ENCODE measurements around the gene NOL4L. TPM values are rescaled to one million over a fixed set of nuclear protein-coding genes. Genes with fewer than 3 reads are reported as not detected.

The NOL4L gene
- total RNA-seq, 6 experiments from 2014 or later: 12.0 to 16.3 (median 13.2) TPM

DNA sequence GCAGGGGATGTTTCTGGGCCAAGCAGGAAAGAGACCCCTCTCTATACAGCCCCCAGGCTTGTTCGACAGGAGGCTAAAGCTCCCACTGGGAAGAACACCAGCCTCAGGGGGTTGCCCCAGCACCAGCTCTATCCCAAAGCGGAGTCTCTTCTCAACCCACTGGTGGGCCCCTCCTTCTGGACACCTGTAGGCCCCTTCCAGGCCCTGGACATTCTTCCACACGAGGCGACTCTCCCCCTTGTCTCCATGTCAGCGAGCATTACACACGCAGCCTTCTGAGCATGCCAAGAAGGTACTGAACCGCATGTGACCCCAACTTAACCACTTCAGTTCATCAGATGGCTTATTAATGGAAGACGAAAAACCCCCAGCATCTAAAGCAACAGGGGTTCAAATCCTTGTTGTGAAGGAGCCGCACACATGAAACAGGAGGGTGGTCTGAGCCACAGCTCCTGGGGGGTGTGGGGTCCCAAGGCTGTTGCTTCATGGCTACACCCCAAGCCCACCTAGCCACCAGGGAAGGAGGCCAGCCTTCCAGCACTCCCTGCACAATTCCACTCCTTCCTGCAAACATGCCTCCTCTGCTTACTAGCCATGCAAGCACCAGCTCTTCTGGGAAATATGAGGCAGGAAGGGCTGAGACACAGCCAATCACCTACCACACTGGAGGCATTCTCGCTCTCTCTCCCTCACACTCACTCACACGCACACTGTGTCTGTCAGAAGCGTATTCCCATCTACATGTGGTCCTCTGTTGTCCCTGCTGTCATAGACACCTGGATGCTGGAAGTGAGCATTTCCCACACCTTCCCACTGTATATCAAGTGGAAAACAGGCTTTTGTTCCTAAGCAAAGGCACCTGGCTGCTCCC, 104.5 kb downstream of the NOL4L start:
- DNase-seq: no peak
- peaks cover 2% of the 10 kb centered on the region; the same call in 1 of the 2 replicates for H3K27me3 Mint-ChIP-seq (ENCODE audit: insufficient read depth)
- H3K4me3 Mint-ChIP-seq: no peak overlapping the region
- peaks cover 50% of the 10 kb centered on the region for H3K4me1 Mint-ChIP-seq (ENCODE audit: low read depth)
- peak overlapping the region; percentile 32; the same call in 1 of the 2 replicates for H3K27ac Mint-ChIP-seq
- no peaks in the 10 kb centered on the region for H3K9me3 Mint-ChIP-seq
- H3K36me3 Mint-ChIP-seq (ENCODE audit: low read depth): no peaks in the 10 kb centered on the region
- TF ChIP-seq CTCF (IDR thresholded peaks at IDR 0.05): no peak

DNA sequence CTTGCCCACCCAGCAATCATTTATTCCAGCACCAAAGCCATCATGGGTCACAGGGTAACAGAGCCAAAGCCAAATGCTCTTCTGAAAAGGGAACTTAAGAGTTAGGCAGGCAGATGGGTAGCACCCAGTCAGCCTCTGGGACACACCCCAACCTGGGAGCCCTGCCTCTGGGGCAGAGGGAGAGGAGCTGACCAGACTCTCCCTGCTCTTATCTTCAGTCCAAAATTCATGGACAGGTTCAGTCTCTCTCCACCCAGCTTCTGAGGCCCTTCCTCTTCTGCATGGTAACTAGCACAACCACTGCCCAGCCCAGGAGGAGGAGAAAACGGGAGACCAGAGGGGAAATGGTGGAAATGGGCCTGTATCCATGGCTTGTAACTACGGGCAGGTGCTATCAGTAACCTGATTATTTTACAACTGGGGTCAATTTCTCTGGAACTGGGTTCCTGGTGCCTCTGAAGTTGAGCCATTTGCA, 105.4 kb downstream of the NOL4L start:
- H3K27me3 Mint-ChIP-seq (ENCODE audit: insufficient read depth): no peaks in the 10 kb centered on the region; the same call in 1 of the 2 replicates
- no peak for DNase-seq
- no peak overlapping the region for H3K4me3 Mint-ChIP-seq
- peaks cover 48% of the 10 kb centered on the region for H3K4me1 Mint-ChIP-seq (ENCODE audit: low read depth)
- no peaks in the 10 kb centered on the region for H3K36me3 Mint-ChIP-seq (ENCODE audit: low read depth)
- H3K27ac Mint-ChIP-seq: no peak overlapping the region
- no peaks in the 10 kb centered on the region for H3K9me3 Mint-ChIP-seq
- TF ChIP-seq CTCF (IDR thresholded peaks at IDR 0.05): no peak

GRCh38 chr20:32479012-32479411, 106.1 kb downstream of the NOL4L start:
- DNase-seq: no peak
- no peak overlapping the region for H3K4me3 Mint-ChIP-seq
- H3K9me3 Mint-ChIP-seq: no peaks in the 10 kb centered on the region
- TF ChIP-seq CTCF (IDR thresholded peaks at IDR 0.05): no peak
- peaks cover 53% of the 10 kb centered on the region for H3K4me1 Mint-ChIP-seq (ENCODE audit: low read depth)
- no peaks in the 10 kb centered on the region for H3K36me3 Mint-ChIP-seq (ENCODE audit: low read depth)
- no peaks in the 10 kb centered on the region; the same call in 1 of the 2 replicates for H3K27me3 Mint-ChIP-seq (ENCODE audit: insufficient read depth)
- no peak overlapping the region for H3K27ac Mint-ChIP-seq

DNA sequence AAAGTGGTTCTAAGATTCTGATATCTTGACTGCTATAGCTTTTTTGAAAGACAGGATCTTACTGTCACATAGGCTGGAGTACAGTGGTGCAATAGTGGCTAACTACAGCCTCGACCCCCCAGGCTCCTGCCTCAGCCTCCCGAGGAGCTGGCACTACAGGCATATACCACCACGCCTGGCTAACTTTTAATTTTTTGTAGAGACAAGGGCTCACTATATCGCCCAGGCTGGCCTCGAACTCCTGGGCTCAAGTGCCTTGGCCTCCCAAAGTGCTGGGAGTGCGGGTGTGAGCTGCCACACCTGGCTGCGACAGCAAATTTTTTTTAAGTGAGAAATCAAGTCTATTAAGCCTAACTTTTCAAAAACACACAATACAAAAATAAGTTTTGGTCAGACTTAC, 106.6 kb downstream of the NOL4L start:
- 0 out of 2 replicates have a peak, but pooled peaks cover 2% of the 10 kb centered on the region for H3K36me3 Mint-ChIP-seq (ENCODE audit: low read depth)
- no peaks in the 10 kb centered on the region; the same call in 1 of the 2 replicates for H3K27me3 Mint-ChIP-seq (ENCODE audit: insufficient read depth)
- H3K4me1 Mint-ChIP-seq (ENCODE audit: low read depth): peaks cover 54% of the 10 kb centered on the region
- H3K9me3 Mint-ChIP-seq: no peaks in the 10 kb centered on the region
- TF ChIP-seq CTCF (IDR thresholded peaks at IDR 0.05): no peak
- H3K27ac Mint-ChIP-seq: no peak overlapping the region
- H3K4me3 Mint-ChIP-seq: no peak overlapping the region
- DNase-seq: no peak

- H3K27ac Mint-ChIP-seq: peak overlapping the region; percentile 54; the same call in 1 of the 2 replicates
- H3K9me3 Mint-ChIP-seq: no peaks in the 10 kb centered on the region
- H3K36me3 Mint-ChIP-seq (ENCODE audit: low read depth): 0 out of 2 replicates have a peak, but pooled peaks cover 4% of the 10 kb centered on the region
- no peaks in the 10 kb centered on the region; the same call in 1 of the 2 replicates for H3K27me3 Mint-ChIP-seq (ENCODE audit: insufficient read depth)
- TF ChIP-seq CTCF (IDR thresholded peaks at IDR 0.05): no peak
- H3K4me1 Mint-ChIP-seq (ENCODE audit: low read depth): peaks cover 57% of the 10 kb centered on the region
- DNase-seq: peak; percentile 24
- no peak overlapping the region; the same call in 1 of the 2 replicates for H3K4me3 Mint-ChIP-seq
Observed at GRCh38 chr20:32477594-32478512, 107.3 kb downstream of the NOL4L start.

Measured in HFFc6 (cell line).